ENCODE data around the gene KHK. TPM values are rescaled to one million over a fixed set of nuclear protein-coding genes. Genes with fewer than 3 reads are reported as not detected.

Gene KHK
- total and polyA plus RNA-seq, 2 of the 8 experiments (the other 6 are each of a cell fraction or from before 2014, with no cell fraction given) = 11.0 to 17.7 TPM

- no peak for TF ChIP-seq MAFK (IDR thresholded peaks at IDR 0.05; ENCODE audit: low read depth, low read length)
Observed at GRCh38 chr2:27131429-27131828, 44.9 kb downstream of the KHK start (continued).
